Dermis microvascular lymphatic vessel endothelial cell (primary cell): ENCODE data around the gene PCDHA1. TPM values are rescaled to one million over a fixed set of nuclear protein-coding genes. Genes with fewer than 3 reads are reported as not detected.
"Not testable (repeated sequence)": the region's sequence is repeated elsewhere in the genome, so short reads cannot be mapped to it uniquely, and the experiment has no call there.

Source experiments
- DNase-seq, 2 donors: peaks; one replicate each; pipeline versions ENCODE4 v3.0.0 to v3.0.0-alpha.2; 2010; ENCODE audit warnings: low read depth in 2 of 2
- total RNA-seq: library from RNA; depleted of rRNA; stranded (reverse); fragments of >200 nt; gene quantifications from 2 replicates; pipeline ENCODE4 v1.2.1, GENCODE V29; 2014

The PCDHA1 gene
- total RNA-seq, 1 donor from 2014 or later: not detected

GRCh38 chr5:140849831-140850634, 64.1 kb downstream of the PCDHA1 start:
- DNase-seq: not testable (repeated sequence)

DNA sequence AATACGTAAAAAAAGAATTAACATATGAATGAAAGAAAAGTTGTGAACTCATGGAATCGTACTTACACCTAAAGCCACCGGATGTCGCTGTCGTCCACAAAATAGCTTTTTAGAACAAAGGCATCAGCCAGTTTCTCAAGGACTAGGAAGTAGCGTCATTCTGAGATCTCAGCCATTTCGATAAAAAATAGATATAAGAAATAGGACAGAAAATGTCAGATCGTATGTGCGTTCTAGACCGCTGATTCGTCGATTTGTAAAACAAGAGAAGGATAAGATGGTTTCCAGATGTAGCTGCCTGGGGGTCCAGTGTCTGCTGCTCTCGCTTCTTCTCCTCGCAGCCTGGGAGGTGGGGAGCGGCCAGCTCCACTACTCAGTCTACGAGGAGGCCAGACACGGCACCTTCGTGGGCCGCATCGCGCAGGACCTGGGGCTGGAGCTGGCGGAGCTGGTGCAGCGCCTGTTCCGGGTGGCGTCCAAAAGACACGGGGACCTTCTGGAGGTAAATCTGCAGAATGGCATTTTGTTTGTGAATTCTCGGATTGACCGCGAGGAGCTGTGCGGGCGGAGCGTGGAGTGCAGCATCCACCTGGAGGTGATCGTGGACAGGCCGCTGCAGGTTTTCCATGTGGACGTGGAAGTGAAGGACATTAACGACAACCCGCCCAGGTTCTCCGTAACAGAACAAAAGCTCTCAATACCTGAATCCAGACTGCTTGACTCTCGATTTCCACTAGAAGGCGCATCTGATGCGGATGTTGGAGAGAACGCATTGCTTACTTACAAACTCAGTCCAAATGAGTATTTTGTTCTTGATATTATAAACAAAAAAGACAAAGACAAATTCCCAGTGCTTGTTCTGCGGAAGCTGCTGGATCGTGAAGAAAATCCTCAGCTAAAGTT, 70.1 kb downstream of the PCDHA1 start, which contains the start of gene PCDHA10:
Gene PCDHA10 (plus strand): TSS at position 126 of the 903 bp plus-strand sequence. CDS start 152 bp downstream, at position 278.
- peak in 1 of 2 donors; percentile 13 for DNase-seq

DNA sequence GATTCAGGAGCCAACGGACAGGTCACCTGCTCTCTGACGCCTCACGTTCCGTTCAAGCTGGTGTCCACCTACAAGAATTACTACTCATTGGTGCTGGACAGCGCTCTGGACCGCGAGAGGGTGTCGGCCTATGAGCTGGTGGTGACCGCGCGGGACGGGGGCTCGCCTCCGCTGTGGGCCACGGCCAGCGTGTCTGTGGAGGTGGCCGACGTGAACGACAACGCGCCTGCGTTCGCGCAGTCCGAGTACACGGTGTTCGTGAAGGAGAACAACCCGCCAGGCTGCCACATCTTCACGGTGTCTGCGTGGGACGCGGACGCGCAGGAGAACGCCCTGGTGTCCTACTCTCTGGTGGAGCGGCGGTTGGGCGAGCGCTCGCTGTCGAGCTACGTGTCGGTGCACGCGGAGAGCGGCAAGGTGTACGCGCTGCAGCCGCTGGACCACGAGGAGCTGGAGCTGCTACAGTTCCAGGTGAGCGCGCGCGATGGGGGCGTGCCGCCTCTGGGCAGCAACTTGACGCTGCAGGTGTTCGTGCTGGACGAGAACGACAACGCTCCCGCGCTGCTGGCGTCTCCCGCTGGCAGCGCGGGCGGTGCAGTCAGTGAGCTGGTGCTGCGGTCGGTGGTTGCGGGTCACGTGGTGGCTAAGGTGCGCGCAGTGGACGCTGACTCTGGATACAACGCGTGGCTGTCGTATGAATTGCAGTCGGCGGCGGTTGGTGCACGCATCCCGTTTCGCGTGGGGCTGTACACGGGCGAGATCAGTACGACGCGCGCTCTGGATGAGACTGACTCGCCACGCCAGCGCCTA, 71.4 kb downstream of the PCDHA1 start:
- no peak for DNase-seq

DNA sequence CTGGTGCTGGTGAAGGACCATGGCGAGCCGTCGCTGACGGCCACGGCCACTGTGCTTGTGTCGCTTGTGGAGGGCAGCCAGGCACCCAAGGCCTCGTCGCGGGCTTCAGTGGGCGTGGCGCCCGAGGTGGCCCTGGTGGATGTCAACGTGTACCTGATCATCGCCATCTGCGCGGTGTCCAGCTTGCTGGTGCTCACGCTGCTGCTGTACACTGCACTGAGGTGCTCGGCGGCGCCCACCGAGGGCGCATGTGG, 72.0 kb downstream of the PCDHA1 start:
- no peak for DNase-seq

- DNase-seq: no peak
These were observed 76.7 kb downstream of the PCDHA1 start for GRCh38 chr5:140862441-140863295.

DNA sequence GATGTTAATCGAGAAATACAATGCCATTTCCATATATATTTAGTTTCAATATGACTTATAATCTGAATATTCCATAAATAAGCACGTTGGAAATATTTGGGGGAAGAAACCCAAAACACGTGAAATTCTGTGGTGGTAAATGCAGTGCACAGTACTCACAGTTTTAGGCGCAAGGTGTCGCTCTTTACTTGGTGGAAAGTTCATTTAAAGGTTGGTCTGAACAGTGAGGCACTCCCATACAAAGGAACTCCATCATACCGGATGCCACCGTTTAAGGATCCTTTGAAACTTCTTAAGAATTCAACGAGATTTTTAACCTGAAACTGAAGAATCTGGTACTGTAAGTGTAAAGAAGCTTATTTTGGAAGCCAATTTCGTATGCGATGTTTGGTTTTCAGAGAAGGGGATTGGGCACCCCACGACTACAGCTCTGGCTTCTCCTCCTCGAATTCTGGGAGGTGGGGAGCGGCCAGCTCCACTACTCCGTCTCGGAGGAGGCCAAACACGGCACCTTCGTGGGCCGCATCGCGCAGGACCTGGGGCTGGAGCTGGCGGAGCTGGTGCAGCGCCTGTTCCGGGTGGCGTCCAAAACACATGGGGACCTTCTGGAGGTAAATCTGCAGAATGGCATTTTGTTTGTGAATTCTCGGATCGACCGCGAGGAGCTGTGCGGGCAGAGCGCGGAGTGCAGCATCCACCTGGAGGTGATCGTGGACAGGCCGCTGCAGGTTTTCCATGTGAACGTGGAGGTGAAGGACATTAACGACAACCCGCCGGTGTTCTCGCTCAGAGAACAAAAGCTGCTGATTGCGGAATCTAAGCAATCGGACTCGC, 83.0 kb downstream of the PCDHA1 start, which contains the start of gene PCDHA11:
Gene PCDHA11 (plus strand): TSS at position 237 of the 834 bp plus-strand sequence. CDS start 147 bp downstream, at position 384.
- DNase-seq: peak in 1 of 2 donors; percentile 4

GRCh38 chr5:140869555-140869886, 83.6 kb downstream of the PCDHA1 start:
- no peak for DNase-seq

- no peak for DNase-seq
These were observed 84.6 kb downstream of the PCDHA1 start for GRCh38 chr5:140870221-140871201.

DNA sequence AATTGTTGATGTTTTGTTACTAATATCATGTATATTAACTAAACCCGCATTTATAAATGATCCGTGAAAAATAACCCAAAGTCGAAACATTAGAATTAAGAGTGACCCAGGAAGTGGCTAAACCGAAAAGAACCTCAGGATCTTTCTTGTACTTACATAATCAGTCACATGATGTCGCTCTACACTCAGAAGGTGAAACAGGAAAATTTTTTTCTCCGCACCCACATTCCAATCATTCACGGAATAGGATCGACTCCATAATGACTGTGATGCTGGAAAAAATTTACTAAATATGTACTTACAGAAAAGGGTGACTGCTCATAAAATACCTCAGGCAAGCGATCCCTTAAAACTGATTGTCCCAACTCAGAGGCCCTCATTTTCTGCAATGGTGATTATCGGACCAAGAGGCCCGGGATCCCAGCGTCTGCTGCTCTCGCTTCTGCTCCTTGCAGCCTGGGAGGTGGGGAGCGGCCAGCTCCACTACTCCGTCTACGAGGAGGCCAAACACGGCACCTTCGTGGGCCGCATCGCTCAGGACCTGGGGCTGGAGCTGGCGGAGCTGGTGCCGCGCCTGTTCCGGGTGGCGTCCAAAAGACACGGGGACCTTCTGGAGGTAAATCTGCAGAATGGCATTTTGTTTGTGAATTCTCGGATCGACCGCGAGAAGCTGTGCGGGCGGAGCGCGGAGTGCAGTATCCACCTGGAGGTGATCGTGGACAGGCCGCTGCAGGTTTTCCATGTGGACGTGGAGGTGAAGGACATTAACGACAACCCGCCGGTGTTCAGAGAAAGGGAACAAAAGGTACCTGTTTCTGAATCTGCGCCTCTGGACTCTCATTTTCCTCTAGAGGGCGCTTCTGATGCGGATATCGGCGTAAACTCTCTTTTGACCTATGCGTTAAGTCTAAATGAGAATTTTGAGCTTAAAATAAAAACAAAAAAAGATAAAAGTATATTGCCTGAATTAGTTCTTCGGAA, 89.4 kb downstream of the PCDHA1 start, which contains the start of gene PCDHA12:
Gene PCDHA12 (plus strand): TSS at position 224 of the 981 bp plus-strand sequence. CDS start 165 bp downstream, at position 389.
- no peak for DNase-seq

GRCh38 chr5:140876541-140877261, 90.8 kb downstream of the PCDHA1 start:
- DNase-seq: not testable (repeated sequence)

- no peak for DNase-seq
These were observed 91.3 kb downstream of the PCDHA1 start for GRCh38 chr5:140877262-140877581.

GRCh38 chr5:140881889-140882590, 96.1 kb downstream of the PCDHA1 start, which contains the start of gene PCDHA13:
TSS of gene PCDHA13 (plus strand) at chr5:140882124. CDS start at chr5:140882269, 145 bp downstream.
- peak in 1 of 2 donors; percentile 11 for DNase-seq

DNA sequence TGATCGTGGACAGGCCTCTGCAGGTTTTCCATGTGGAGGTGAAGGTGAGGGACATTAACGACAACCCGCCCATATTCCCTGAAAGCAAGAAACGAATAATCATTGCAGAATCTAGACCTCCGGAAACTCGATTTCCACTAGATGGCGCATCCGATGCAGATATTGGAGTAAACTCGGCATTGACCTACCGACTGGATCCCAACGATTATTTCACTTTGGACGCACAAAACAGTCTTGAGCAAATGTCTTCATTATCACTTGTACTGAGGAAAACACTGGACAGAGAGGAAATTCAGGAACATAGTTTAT, 96.6 kb downstream of the PCDHA1 start:
- no peak for DNase-seq

DNA sequence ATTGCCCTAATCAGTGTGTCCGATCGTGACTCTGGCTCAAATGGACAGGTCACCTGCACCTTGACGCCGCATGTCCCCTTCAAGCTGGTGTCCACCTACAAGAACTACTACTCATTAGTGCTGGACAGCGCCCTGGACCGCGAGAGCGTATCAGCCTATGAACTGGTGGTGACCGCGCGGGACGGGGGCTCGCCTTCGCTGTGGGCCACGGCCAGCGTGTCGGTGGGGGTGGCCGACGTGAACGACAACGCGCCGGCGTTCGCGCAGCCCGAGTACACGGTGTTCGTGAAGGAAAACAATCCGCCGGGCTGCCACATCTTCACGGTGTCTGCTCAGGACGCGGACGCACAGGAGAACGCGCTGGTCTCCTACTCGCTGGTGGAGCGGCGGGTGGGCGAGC, 97.4 kb downstream of the PCDHA1 start:
- DNase-seq: no peak

DNA sequence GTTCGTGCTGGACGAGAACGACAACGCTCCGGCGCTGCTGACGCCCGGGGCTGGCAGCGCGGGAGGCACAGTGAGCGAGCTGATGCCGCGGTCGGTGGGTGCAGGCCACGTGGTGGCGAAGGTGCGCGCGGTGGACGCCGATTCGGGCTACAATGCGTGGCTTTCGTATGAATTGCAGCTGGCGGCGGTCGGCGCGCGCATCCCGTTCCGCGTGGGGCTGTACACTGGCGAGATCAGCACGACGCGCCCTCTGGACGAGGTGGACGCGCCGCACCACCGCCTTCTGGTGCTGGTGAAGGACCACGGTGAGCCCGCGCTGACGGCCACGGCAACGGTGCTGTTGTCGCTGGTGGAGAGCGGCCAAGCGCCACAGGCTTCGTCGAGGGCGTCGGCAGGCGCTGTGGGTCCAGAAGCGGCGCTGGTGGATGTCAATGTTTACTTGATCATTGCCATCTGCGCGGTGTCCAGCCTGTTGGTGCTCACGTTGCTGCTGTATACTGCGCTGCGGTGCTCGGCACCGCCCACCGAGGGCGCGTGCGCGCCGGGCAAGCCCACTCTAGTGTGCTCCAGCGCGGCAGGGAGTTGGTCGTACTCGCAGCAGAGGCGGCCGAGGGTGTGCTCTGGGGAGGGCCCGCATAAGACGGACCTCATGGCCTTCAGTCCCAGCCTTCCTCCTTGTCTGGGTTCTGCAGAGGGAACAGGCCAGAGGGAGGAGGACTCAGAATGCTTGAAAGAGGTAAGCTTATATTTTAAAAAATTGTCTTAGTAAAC, 98.2 kb downstream of the PCDHA1 start:
- DNase-seq: no peak
